GM12878 (cell line): Measurements from ENCODE around the gene CACNA1B. TPM values are rescaled to one million over a fixed set of nuclear protein-coding genes. Genes with fewer than 3 reads are reported as not detected.

Source experiments
- ATAC-seq: fragments of 200-7000 bp; cut with Tn5 transposase; 3 replicates; pipeline ENCODE4 v1.9.1; 2020; ENCODE audit warnings: mild to moderate bottlenecking, moderate library complexity
- BruUV-seq: library from RNA; stranded (reverse); fragments of 400-500 nt; replicated peaks from 2 replicates; lab custom pipeline; 2021; lab: Mats Ljungman, UMichigan
- CTCF ChIA-PET: fragments of 300-600 bp; sonication (Branson Sonifier 250); formaldehyde crosslinking; extraction: SDS; loops from one replicate; lab custom pipeline; 2021; ENCODE audit warnings: inconsistent platforms; lab: Yijun Ruan, JAX
- POLR2A ChIA-PET: fragments of 350-600 bp; formaldehyde crosslinking; extraction: SDS; loops from one replicate; lab custom pipeline; 2021; ENCODE audit warnings: inconsistent platforms; lab: Charles Lee
- RAD21 ChIA-PET: fragments of 300-600 bp; sonication (Branson Sonifier 250); formaldehyde crosslinking; loops from one replicate; lab custom pipeline; 2023; ENCODE audit warnings: antibody characterized with exemption; ENCODE audit not compliant: unreplicated experiment; lab: Charles Lee
- SMC1A ChIA-PET: fragments of 300-600 bp; sonication (Branson Sonifier 250); formaldehyde crosslinking; loops from one replicate; lab custom pipeline; 2023; ENCODE audit not compliant: unreplicated experiment, uncharacterized antibody; lab: Charles Lee
- DNase-seq: peaks from one replicate; pipeline ENCODE4 v3.0.0-alpha.2; 2011; ENCODE audit warnings: low read depth, low spot score
- FAIRE-seq: peaks from 3 replicates; lab custom pipeline; 2011; peaks lifted over from hg19 to GRCh38; lab: Jason Lieb, UNC
- H2AFZ ChIP-seq: 2 replicates; pipeline ENCODE4 v1.6.0; 2011; ENCODE audit warnings: low read depth, low read length, control low read depth; ENCODE audit not compliant: control insufficient read depth
- H3K27ac ChIP-seq: 2 replicates; pipeline ENCODE4 v1.5.1; 2011; ENCODE audit warnings: control low read depth; ENCODE audit not compliant: control insufficient read depth, insufficient read depth
- H3K27me3 ChIP-seq, 2 experiments: replicated peaks in 1 of 2; 2 replicates each; pipeline versions ENCODE4 v1.6.0 to v1.6.1; 2011; ENCODE audit warnings: low read length in 1 of 2; ENCODE audit not compliant: control insufficient read depth in 2 of 2, insufficient read depth in 2 of 2
- H3K36me3 ChIP-seq, 2 experiments: 2 replicates each; pipeline ENCODE4 v1.5.1; 2011; ENCODE audit warnings: low read length in 1 of 2; ENCODE audit not compliant: control insufficient read depth in 2 of 2, insufficient read depth in 2 of 2
- H3K4me1 ChIP-seq: 2 replicates; pipeline ENCODE4 v1.6.1; 2011; ENCODE audit warnings: mild to moderate bottlenecking, low read length, moderate library complexity, mixed read lengths; ENCODE audit not compliant: control insufficient read depth, insufficient read depth
- H3K4me2 ChIP-seq: 2 replicates; pipeline ENCODE4 v1.6.0; 2011; ENCODE audit warnings: control low read depth; ENCODE audit not compliant: control insufficient read depth, insufficient read depth
- H3K4me3 ChIP-seq: fragments of 200-600 bp; sonication (generic); 2 replicates; pipeline ENCODE4 v1.5.1; 2016
- H3K79me2 ChIP-seq: 2 replicates; pipeline ENCODE4 v1.6.0; 2011; ENCODE audit warnings: low read length; ENCODE audit not compliant: control insufficient read depth, insufficient read depth
- H3K9ac ChIP-seq: 2 replicates; pipeline ENCODE4 v1.8.0; 2011; ENCODE audit warnings: low read length, control low read depth, mixed read lengths; ENCODE audit not compliant: control insufficient read depth, insufficient read depth
- H3K9me3 ChIP-seq: replicated peaks from 3 replicates; pipeline ENCODE4 v1.5.1; 2011; ENCODE audit warnings: mild to moderate bottlenecking, low read length; ENCODE audit not compliant: control insufficient read depth, insufficient read depth
- H4K20me1 ChIP-seq: 2 replicates; pipeline ENCODE4 v1.6.0; 2011; ENCODE audit not compliant: control insufficient read depth, insufficient read depth
- BMI1 ChIP-seq: fragments of 450-650 bp; IDR thresholded peaks from 2 replicates; pipeline ENCODE4 v1.6.1; 2016; ENCODE audit warnings: mild to moderate bottlenecking, moderate library complexity, borderline replicate concordance
- EGR1 ChIP-seq, 2 experiments: IDR thresholded peaks; 1 replicate in 1 of 2; 2 replicates in 1 of 2; pipeline ENCODE4 v1.6.1; 2011 to 2012; ENCODE audit warnings: low read depth in 2 of 2, low read length in 2 of 2, borderline replicate concordance in 1 of 2, mild to moderate bottlenecking in 1 of 2, moderate library complexity in 1 of 2
- HDGF ChIP-seq: fragments of 450-650 bp; IDR thresholded peaks from 2 replicates; pipeline ENCODE4 v1.6.1; 2016; ENCODE audit warnings: antibody characterized with exemption
- NFXL1 ChIP-seq: fragments of 450-650 bp; IDR thresholded peaks from 2 replicates; pipeline ENCODE4 v1.6.1; 2017; ENCODE audit warnings: antibody characterized with exemption, mild to moderate bottlenecking, borderline replicate concordance
- PRDM15 ChIP-seq: fragments of 450-650 bp; formaldehyde crosslinking; IDR thresholded peaks from 2 replicates; pipeline ENCODE4 v1.4.0; 2020; ENCODE audit warnings: mild to moderate bottlenecking, moderate library complexity
- SIN3A ChIP-seq: IDR thresholded peaks from 2 replicates; pipeline ENCODE4 v1.6.1; 2012; ENCODE audit warnings: low read depth, low read length, improper control_type of control experiment
- WGBS: methylation state at CpG from one replicate; pipeline ENCODE4 v1.1.6; 2016; ENCODE audit warnings: low lambda C conversion rate; ENCODE audit not compliant: insufficient replicate concordance, insufficient coverage; ENCODE audit errors: missing lambda C conversion rate; 5-methylcytosine and 5-hydroxymethylcytosine counted together
- in situ Hi-C: fragments of 300-500 bp; cut with MboI; formaldehyde crosslinking; loops from 9 replicates; pipeline ENCODE4 v1.14.3; 2018; ENCODE audit warnings: mixed read lengths
- intact Hi-C: fragments of 100-400 bp; cut with micrococcal nuclease; formaldehyde crosslinking; loops from one replicate; pipeline ENCODE4 v1.14.2; 2022; ENCODE audit not compliant: unreplicated experiment
- polyA plus RNA-seq, 11 experiments: library from polyadenylated mRNA; depleted of rRNA in 4 of 11; unstranded in 6 of 11; stranded (reverse) in 5 of 11; fragments of >200 nt; fragmentation: Nextera tagmentation in 4 of 11; fragmentation: Illumina TruSeq in 1 of 11; extraction: Ambion mirVana in 4 of 11; extraction: Trizol in 1 of 11; gene quantifications; 1 replicate in 1 of 11; 2 replicates in 10 of 11; pipeline versions ENCODE4 v1.2.1 to v1.2.3, GENCODE V29; 2011 to 2016; ENCODE audit warnings: inconsistent platforms in 2 of 11, missing spikeins in 2 of 11, low read depth in 1 of 11
- total RNA-seq, 4 experiments: library from RNA; depleted of rRNA in 3 of 4; stranded (reverse); fragments of >200 nt in 3 of 4; fragmentation: Illumina TruSeq in 1 of 4; extraction: Trizol in 1 of 4; gene quantifications; 2 replicates each; pipeline versions ENCODE4 v1.2.1 to v1.2.3, GENCODE V29; 2013 to 2021
- TF ChIP-seq, protein P1 (sequence below): fragments of 450-650 bp; conservative IDR thresholded peaks from 2 replicates; pipeline ENCODE4 v1.6.1; 2017; ENCODE audit warnings: mild to moderate bottlenecking, moderate library complexity

Gene CACNA1B
- total and polyA plus RNA-seq, 10 of the 15 experiments (the other 5 are each of a cell fraction or from before 2014, with no cell fraction given) = 0.01 to 0.03 (median 0.01) TPM; not detected in 7

GRCh38 chr9:138023394-138024124 is 146.0 kb downstream of the CACNA1B start (continued):
- no peak for TF ChIP-seq PRDM15

- peaks cover 2% of the 10 kb centered on the region; the same call in 2 of the 3 replicates for H3K9me3 ChIP-seq
- H3K79me2 ChIP-seq = no peaks in the 10 kb centered on the region
- no peak overlapping the region for H3K4me3 ChIP-seq
- in situ Hi-C loops (no loop called here), intact Hi-C loops (loop anchor here (10.0 kb wide), 1 partner anchor 349 kb away; no protein-coding TSS in a partner anchor)
- H3K27ac ChIP-seq = no peak overlapping the region
- RAD21 ChIA-PET = no interaction called here
- DNase-seq (no peak), ATAC-seq (no peak), FAIRE-seq (no peak)
- CTCF ChIA-PET = no interaction called here
- H3K4me2 ChIP-seq = no peak overlapping the region
- no peak overlapping the region for H3K9ac ChIP-seq
- SMC1A ChIA-PET = no interaction called here
- H3K36me3 ChIP-seq = no peaks in the 10 kb centered on the region
- BruUV-seq = no TSS peak
- H3K27me3 ChIP-seq = peaks cover 2 to 6% of the 10 kb centered on the region in 2 experiments; a peak in 3 of 4 replicates
- H4K20me1 ChIP-seq = no peaks in the 10 kb centered on the region
- 81% methylated on average over 8 of the region's 9 CpGs for WGBS
- TF ChIP-seq, protein P1, sequence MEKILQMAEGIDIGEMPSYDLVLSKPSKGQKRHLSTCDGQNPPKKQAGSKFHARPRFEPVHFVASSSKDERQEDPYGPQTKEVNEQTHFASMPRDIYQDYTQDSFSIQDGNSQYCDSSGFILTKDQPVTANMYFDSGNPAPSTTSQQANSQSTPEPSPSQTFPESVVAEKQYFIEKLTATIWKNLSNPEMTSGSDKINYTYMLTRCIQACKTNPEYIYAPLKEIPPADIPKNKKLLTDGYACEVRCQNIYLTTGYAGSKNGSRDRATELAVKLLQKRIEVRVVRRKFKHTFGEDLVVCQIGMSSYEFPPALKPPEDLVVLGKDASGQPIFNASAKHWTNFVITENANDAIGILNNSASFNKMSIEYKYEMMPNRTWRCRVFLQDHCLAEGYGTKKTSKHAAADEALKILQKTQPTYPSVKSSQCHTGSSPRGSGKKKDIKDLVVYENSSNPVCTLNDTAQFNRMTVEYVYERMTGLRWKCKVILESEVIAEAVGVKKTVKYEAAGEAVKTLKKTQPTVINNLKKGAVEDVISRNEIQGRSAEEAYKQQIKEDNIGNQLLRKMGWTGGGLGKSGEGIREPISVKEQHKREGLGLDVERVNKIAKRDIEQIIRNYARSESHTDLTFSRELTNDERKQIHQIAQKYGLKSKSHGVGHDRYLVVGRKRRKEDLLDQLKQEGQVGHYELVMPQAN = no peak
- no peak for TF ChIP-seq EGR1 (IDR thresholded peaks at IDR 0.05; ENCODE audit: borderline replicate concordance in 1 of 2, low read depth in 2 of 2, low read length in 2 of 2)
- no peak for TF ChIP-seq NFXL1
- no peak for TF ChIP-seq SIN3A
- TF ChIP-seq HDGF = no peak
- TF ChIP-seq BMI1 = no peak
- POLR2A ChIA-PET = no interaction called here
- H3K4me1 ChIP-seq = no peaks in the 10 kb centered on the region
- no peak overlapping the region for H2AFZ ChIP-seq
Measured at GRCh38 chr9:138024131-138024530, 146.5 kb downstream of the CACNA1B start.
